HepG2 (cell line): ENCODE data around the gene DUSP5. TPM values are rescaled to one million over a fixed set of nuclear protein-coding genes. Genes with fewer than 3 reads are reported as not detected.

ENCODE experiments used
- CENPX ChIP-seq: sonication (generic); formaldehyde crosslinking; IDR thresholded peaks from 2 replicates; pipeline ENCODE4 v1.9.0; 2021; ENCODE audit warnings: mild to moderate bottlenecking, missing genetic modification reagents, moderate library complexity
- CREB1 ChIP-seq, 2 experiments: fragments of 450-650 bp in 1 of 2; IDR thresholded peaks; 2 replicates each; pipeline ENCODE4 v1.6.1; 2016 to 2017; ENCODE audit warnings: control low read depth in 1 of 2, mild to moderate bottlenecking in 1 of 2, missing compliant biosample characterization in 1 of 2, missing genetic modification characterization in 1 of 2
- GTF3A ChIP-seq: sonication (generic); formaldehyde crosslinking; conservative IDR thresholded peaks from 2 replicates; pipeline ENCODE4 v1.4.0; 2020; ENCODE audit warnings: mild to moderate bottlenecking, missing genetic modification reagents
- MIER3 ChIP-seq: IDR thresholded peaks from 2 replicates; pipeline ENCODE4 v1.6.1; 2016; ENCODE audit warnings: missing compliant biosample characterization, borderline replicate concordance
- MTF2 ChIP-seq: sonication (generic); formaldehyde crosslinking; IDR thresholded peaks from 2 replicates; pipeline ENCODE4 v1.5.0; 2020; ENCODE audit warnings: missing genetic modification reagents, borderline replicate concordance
- RAD21 ChIP-seq: fragments of 450-650 bp; formaldehyde crosslinking; IDR thresholded peaks from 2 replicates; pipeline ENCODE4 v1.5.0; 2020; ENCODE audit warnings: mild to moderate bottlenecking
- SMC3 ChIP-seq: IDR thresholded peaks from 2 replicates; pipeline ENCODE4 v1.6.1; 2011; ENCODE audit warnings: low read length, improper control_type of control experiment
- ZFP82 ChIP-seq: sonication (generic); formaldehyde crosslinking; IDR thresholded peaks from 2 replicates; pipeline ENCODE4 v1.5.1; 2020; ENCODE audit warnings: mild to moderate bottlenecking, missing genetic modification reagents, borderline replicate concordance
- ZNF335 ChIP-seq: sonication (generic); formaldehyde crosslinking; IDR thresholded peaks from 2 replicates; pipeline ENCODE4 v1.4.0; 2020; ENCODE audit warnings: missing genetic modification reagents
- ZNF543 ChIP-seq: sonication (generic); formaldehyde crosslinking; IDR thresholded peaks from 2 replicates; pipeline ENCODE4 v1.4.0; 2020; ENCODE audit warnings: mild to moderate bottlenecking, missing genetic modification reagents
- ZNF557 ChIP-seq: sonication (generic); formaldehyde crosslinking; IDR thresholded peaks from 2 replicates; pipeline ENCODE4 v1.4.0; 2020; ENCODE audit warnings: missing genetic modification reagents
- ZSCAN29 ChIP-seq: sonication (generic); formaldehyde crosslinking; conservative IDR thresholded peaks from 2 replicates; pipeline ENCODE4 v1.4.0; 2020; ENCODE audit warnings: mild to moderate bottlenecking, missing genetic modification reagents
- polyA plus RNA-seq, 8 experiments: library from polyadenylated mRNA; depleted of rRNA in 3 of 8; stranded (reverse) in 7 of 8; unstranded in 1 of 8; fragments of >200 nt; fragmentation: Illumina TruSeq in 4 of 8; extraction: Trizol in 4 of 8; gene quantifications; 2 replicates each; pipeline versions ENCODE4 v1.2.1 to v1.2.3, GENCODE V29; 2011 to 2016; ENCODE audit warnings: low read depth in 4 of 8, missing spikeins in 1 of 8, mixed read lengths in 1 of 8; ENCODE audit not compliant: insufficient read depth in 1 of 8
- total RNA-seq, 5 experiments: library from RNA; depleted of rRNA; stranded (reverse); fragments of >200 nt; fragmentation: Illumina TruSeq; extraction: Trizol; gene quantifications; 2 replicates each; pipeline ENCODE4 v1.2.3, GENCODE V29; 2016; ENCODE audit warnings: low read depth in 1 of 5
- TF ChIP-seq, protein P1 (sequence below): sonication (generic); formaldehyde crosslinking; IDR thresholded peaks from 2 replicates; pipeline ENCODE4 v1.5.0; 2020; ENCODE audit warnings: missing genetic modification reagents
- TF ChIP-seq, protein P2 (sequence below): IDR thresholded peaks from 2 replicates; pipeline ENCODE4 v1.6.1; 2016; ENCODE audit warnings: mild to moderate bottlenecking, missing biosample characterization, missing genetic modification reagents
- TF ChIP-seq, protein P3 (sequence below): sonication (generic); formaldehyde crosslinking; IDR thresholded peaks from 2 replicates; pipeline ENCODE4 v1.4.0; 2020; ENCODE audit warnings: mild to moderate bottlenecking, missing genetic modification reagents
- TF ChIP-seq, protein P4 (sequence below): sonication (generic); formaldehyde crosslinking; IDR thresholded peaks from 2 replicates; pipeline ENCODE4 v1.4.0; 2020; ENCODE audit warnings: missing genetic modification reagents; ENCODE audit errors: not compliant biosample characterization

The DUSP5 gene
- total and polyA plus RNA-seq, 2 of the 13 experiments (the other 11 are each of a cell fraction or from before 2014, with no cell fraction given) = 1.4 to 3.7 TPM

DNA sequence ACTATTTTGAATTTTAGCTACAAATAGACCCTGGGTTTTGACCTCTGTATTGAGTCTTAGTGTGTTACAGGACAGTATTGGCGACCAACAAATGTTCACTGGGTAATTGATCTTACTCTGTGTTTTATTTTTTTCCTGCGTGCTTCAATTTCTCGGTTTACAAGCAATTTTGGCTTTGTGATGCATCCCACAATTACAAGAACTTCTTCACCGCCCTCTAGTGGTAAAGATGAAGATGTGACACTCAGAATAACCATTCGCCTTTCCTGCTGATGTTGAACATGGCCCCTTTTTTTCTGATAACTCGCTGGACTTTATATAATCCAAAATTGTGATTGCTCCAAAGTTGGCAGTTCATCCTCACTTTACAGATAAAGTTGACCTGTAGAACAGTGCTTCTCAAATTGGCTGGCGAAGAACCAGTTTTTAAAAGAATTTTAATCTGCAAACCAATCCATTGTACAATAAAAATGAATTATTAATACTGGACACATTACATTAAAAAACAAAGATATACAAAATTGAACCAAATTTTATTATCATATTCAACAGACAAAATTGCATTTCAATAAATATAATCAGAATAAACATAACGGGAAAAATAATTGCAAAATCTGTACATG lies 49.5 kb downstream of the DUSP5 start (continued):
- TF ChIP-seq, protein P1, sequence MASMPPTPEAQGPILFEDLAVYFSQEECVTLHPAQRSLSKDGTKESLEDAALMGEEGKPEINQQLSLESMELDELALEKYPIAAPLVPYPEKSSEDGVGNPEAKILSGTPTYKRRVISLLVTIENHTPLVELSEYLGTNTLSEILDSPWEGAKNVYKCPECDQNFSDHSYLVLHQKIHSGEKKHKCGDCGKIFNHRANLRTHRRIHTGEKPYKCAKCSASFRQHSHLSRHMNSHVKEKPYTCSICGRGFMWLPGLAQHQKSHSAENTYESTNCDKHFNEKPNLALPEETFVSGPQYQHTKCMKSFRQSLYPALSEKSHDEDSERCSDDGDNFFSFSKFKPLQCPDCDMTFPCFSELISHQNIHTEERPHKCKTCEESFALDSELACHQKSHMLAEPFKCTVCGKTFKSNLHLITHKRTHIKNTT (CRISPR knock-in tag) = no peak
- no peak for TF ChIP-seq ZNF335 (CRISPR knock-in tag)
- no peak for TF ChIP-seq CENPX (CRISPR knock-in tag)
- TF ChIP-seq ZSCAN29 (CRISPR knock-in tag) = no peak
- TF ChIP-seq, protein P2, sequence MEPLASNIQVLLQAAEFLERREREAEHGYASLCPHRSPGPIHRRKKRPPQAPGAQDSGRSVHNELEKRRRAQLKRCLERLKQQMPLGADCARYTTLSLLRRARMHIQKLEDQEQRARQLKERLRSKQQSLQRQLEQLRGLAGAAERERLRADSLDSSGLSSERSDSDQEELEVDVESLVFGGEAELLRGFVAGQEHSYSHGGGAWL (CRISPR knock-in tag) = no peak
- TF ChIP-seq, protein P3, sequence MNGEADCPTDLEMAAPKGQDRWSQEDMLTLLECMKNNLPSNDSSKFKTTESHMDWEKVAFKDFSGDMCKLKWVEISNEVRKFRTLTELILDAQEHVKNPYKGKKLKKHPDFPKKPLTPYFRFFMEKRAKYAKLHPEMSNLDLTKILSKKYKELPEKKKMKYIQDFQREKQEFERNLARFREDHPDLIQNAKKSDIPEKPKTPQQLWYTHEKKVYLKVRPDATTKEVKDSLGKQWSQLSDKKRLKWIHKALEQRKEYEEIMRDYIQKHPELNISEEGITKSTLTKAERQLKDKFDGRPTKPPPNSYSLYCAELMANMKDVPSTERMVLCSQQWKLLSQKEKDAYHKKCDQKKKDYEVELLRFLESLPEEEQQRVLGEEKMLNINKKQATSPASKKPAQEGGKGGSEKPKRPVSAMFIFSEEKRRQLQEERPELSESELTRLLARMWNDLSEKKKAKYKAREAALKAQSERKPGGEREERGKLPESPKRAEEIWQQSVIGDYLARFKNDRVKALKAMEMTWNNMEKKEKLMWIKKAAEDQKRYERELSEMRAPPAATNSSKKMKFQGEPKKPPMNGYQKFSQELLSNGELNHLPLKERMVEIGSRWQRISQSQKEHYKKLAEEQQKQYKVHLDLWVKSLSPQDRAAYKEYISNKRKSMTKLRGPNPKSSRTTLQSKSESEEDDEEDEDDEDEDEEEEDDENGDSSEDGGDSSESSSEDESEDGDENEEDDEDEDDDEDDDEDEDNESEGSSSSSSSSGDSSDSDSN (CRISPR knock-in tag) = no peak
- no peak for TF ChIP-seq ZFP82 (CRISPR knock-in tag)
- peak; percentile 72 for TF ChIP-seq RAD21 (CRISPR knock-in tag)
- no peak for TF ChIP-seq ZNF543 (CRISPR knock-in tag)
- TF ChIP-seq ZNF557 (CRISPR knock-in tag) = no peak
- no peak for TF ChIP-seq MTF2 (CRISPR knock-in tag)
- TF ChIP-seq GTF3A (CRISPR knock-in tag) = no peak
- no peak for TF ChIP-seq MIER3 (CRISPR knock-in tag)
- TF ChIP-seq, protein P4, sequence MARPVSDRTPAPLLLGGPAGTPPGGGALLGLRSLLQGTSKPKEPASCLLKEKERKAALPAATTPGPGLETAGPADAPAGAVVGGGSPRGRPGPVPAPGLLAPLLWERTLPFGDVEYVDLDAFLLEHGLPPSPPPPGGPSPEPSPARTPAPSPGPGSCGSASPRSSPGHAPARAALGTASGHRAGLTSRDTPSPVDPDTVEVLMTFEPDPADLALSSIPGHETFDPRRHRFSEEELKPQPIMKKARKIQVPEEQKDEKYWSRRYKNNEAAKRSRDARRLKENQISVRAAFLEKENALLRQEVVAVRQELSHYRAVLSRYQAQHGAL (CRISPR knock-in tag) = no peak
- TF ChIP-seq SMC3 = peak; percentile 80
- TF ChIP-seq CREB1 (IDR thresholded peaks at IDR 0.05) = no peak
- peak; percentile 27; the same call in 1 of the 2 replicates for TF ChIP-seq CREB1 (CRISPR knock-in tag; IDR thresholded peaks at IDR 0.05)
